Thoracic aorta (tissue), 2 donors: ENCODE results near the gene URB1. TPM values are rescaled to one million over a fixed set of nuclear protein-coding genes. Genes with fewer than 3 reads are reported as not detected.
A peak's percentile ranks its signal among the peaks of the same experiment; 100 is the strongest.
"Not testable (repeated sequence)": the region's sequence is repeated elsewhere in the genome, so short reads cannot be mapped to it uniquely, and the experiment has no call there.

Source experiments
- ATAC-seq: fragments of 150-250 bp; one replicate; pipeline ENCODE4 v1.8.0; 2017; ENCODE audit warnings: low read depth; ENCODE audit not compliant: insufficient number of reproducible peaks, low FRiP score
- DNase-seq: peaks from one replicate; pipeline ENCODE4 v3.0.0-alpha.2; 2020; ENCODE audit warnings: low spot score
- H3K27ac ChIP-seq, 2 donors: fragments of 200-600 bp; sonication (generic); 1 replicate in 1 of 2; 2 replicates in 1 of 2; pipeline ENCODE4 v1.5.1; 2016; ENCODE audit warnings: mild to moderate bottlenecking in 2 of 2, moderate library complexity in 2 of 2
- H3K27me3 ChIP-seq: fragments of 200-600 bp; sonication (generic); replicated peaks from 2 replicates; pipeline ENCODE4 v1.6.0; 2016; ENCODE audit warnings: mild to moderate bottlenecking; ENCODE audit not compliant: insufficient read depth
- H3K36me3 ChIP-seq: fragments of 200-600 bp; sonication (generic); one replicate; pipeline ENCODE4 v1.5.1; 2016
- H3K4me1 ChIP-seq, 2 donors: fragments of 200-600 bp; sonication (generic); 1 replicate in 1 of 2; 2 replicates in 1 of 2; pipeline versions ENCODE4 v1.5.1 to v1.6.0; 2016; ENCODE audit warnings: low read depth in 2 of 2, mild to moderate bottlenecking in 1 of 2; ENCODE audit not compliant: control insufficient read depth in 1 of 2
- H3K4me3 ChIP-seq: fragments of 200-600 bp; sonication (generic); 2 replicates; pipeline ENCODE4 v1.5.1; 2016; ENCODE audit warnings: mild to moderate bottlenecking
- H3K9me3 ChIP-seq: fragments of 200-600 bp; sonication (generic); 2 replicates; pipeline ENCODE4 v1.5.1; 2016
- total RNA-seq, 2 donors: library from RNA; depleted of rRNA; stranded (reverse); fragments of >200 nt; gene quantifications; one replicate each; pipeline versions ENCODE4 v1.1.0 to v1.2.3, GENCODE V29; 2016
- TF ChIP-seq, protein P1 (sequence below): fragments of 200-600 bp; sonication (generic); IDR thresholded peaks from one replicate; pipeline ENCODE4 v1.5.1; 2019; ENCODE audit warnings: antibody characterized with exemption

URB1 gene
- total RNA-seq, 2 donors from 2014 or later, result 35.1 to 64.8 TPM

DNA sequence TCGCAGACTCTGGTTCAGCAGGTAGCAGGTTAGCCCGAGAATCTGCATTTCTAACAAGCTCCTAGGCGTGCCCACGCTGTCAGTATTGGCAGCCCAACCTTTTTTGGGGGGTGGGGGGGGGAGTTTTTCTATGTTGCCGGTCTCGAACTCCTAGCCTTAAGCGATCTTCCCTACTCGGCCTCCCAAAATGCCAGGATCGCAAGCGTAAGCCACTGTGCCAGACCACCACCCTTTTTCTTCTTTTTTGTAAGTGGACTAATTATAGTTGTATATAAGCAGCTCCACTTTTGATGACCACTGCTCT is 113.5 kb downstream of the URB1 start:
- TF ChIP-seq, protein P1, sequence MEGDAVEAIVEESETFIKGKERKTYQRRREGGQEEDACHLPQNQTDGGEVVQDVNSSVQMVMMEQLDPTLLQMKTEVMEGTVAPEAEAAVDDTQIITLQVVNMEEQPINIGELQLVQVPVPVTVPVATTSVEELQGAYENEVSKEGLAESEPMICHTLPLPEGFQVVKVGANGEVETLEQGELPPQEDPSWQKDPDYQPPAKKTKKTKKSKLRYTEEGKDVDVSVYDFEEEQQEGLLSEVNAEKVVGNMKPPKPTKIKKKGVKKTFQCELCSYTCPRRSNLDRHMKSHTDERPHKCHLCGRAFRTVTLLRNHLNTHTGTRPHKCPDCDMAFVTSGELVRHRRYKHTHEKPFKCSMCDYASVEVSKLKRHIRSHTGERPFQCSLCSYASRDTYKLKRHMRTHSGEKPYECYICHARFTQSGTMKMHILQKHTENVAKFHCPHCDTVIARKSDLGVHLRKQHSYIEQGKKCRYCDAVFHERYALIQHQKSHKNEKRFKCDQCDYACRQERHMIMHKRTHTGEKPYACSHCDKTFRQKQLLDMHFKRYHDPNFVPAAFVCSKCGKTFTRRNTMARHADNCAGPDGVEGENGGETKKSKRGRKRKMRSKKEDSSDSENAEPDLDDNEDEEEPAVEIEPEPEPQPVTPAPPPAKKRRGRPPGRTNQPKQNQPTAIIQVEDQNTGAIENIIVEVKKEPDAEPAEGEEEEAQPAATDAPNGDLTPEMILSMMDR, result no peak
- ATAC-seq (no peak), DNase-seq (no peak)
- no peaks in the 10 kb centered on the region for H3K27me3 ChIP-seq
- H3K27ac ChIP-seq, result peak overlapping the region in 1 of 2 donors; percentile 67
- no peaks in the 10 kb centered on the region for H3K9me3 ChIP-seq
- H3K4me1 ChIP-seq, result peaks cover 10 to 17% of the 10 kb centered on the region in 2 donors
- H3K36me3 ChIP-seq, result no peaks in the 10 kb centered on the region
- peak overlapping the region; percentile 90 for H3K4me3 ChIP-seq

DNA sequence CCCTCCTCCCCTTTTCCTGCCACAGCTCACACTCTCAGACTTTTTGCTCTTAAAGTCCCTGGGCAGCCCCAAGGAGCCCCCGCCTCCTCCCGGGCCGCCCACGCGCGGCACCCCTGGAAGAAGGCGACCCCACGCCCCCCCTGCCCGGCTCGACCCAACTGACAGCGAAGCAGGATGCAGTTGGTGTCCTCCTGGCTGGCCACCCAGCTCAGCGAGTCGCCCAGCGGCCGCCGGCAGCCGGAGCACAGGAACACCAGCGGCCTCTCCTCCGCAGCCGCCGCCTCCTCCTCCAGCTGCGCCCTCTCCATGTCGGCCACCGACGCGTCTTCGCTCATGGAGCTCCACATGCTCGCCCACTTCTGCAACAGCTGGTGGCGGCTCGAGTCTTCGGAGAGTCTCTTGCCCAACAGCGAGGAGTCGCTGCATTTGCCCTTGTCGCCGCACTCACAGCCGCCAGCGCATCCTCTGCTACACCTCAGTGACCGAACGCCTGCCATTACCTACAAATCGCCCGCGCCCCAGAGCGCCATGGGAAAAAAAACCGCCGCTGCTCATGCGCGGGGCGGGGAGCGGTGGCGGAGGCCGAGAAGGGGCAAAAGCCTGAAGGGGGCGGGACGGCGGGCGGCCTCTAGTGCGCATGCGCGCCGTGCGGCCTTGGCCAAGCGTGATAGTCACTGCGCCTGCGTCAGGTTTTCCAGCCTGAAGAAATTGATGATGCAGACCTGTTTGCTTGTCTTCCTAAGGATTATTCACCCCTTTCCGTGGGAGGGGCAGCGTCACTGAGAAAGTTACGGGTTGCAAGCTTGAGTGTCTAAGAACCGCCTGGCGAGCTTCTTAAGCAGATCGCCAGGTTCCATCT is 114.1 kb downstream of the URB1 start, which contains the start of gene MIS18A:
TSS of gene MIS18A (minus strand) at position 532 of the 859 bp plus-strand sequence. CDS start at position 497, 35 bp downstream.
- Histone ChIP-seq H3K36me3 (no peaks in the 10 kb centered on the region), H3K4me1 (peaks cover 10 to 17% of the 10 kb centered on the region in 2 donors), H3K4me3 (peak within 1 kb of the TSS; percentile 90), H3K9me3 (no peaks in the 10 kb centered on the region), H3K27ac (peak within 1 kb of the TSS in 1 of 2 donors; percentile 67), H3K27me3 (no peaks in the 10 kb centered on the region)
- peak; percentile 97 for ATAC-seq
- peak; percentile 84 for DNase-seq
- TF ChIP-seq, protein P1, result no peak

DNA sequence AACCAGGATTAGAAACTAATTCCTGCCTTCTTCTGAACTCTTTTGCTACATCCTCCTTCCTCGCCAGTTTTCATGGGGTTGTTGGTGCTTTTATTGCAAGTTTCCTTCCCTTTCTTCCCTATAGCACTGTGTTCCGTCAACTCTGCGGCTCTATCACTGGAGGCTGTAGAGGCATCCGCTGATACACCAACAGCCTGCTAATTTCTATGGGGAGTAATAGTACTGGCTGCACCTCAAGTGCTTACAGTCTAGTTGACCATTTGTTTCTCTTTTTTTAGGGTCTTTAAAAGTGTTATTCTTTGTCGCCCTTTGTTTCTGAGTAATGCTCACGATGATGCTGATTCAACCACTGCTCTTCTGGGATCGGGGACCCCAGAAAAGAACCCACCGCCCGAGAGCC is 114.7 kb downstream of the URB1 start:
- Histone ChIP-seq H3K9me3 (no peaks in the 10 kb centered on the region), H3K36me3 (no peaks in the 10 kb centered on the region), H3K27ac (no peak overlapping the region), H3K4me3 (peak overlapping the region; percentile 90), H3K27me3 (no peaks in the 10 kb centered on the region), H3K4me1 (peaks cover 10 to 17% of the 10 kb centered on the region in 2 donors)
- ATAC-seq (no peak), DNase-seq (no peak)
- TF ChIP-seq, protein P1, result no peak

DNA sequence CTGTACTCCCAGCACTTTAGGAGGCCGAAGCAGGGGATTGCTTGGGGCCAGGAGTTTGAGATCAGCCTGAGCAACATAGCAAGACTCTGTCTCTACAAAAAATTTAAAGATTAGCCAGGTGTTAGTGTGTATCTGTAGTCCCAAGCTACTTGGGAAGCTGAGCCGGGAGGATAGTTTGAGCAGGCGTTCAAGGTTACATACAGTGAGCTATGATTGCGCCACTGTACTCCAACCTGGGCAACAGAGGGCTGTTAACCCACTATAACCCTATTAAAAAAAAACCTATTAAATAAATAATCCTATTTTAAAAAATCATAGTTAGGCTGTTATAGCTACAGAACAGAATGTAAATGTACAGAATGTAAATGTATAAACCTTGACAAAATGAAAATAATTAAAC is 116.1 kb downstream of the URB1 start:
- Histone ChIP-seq H3K4me3 (no peak overlapping the region), H3K27ac (no peak overlapping the region), H3K27me3 (no peaks in the 10 kb centered on the region), H3K4me1 (peaks cover 10 to 17% of the 10 kb centered on the region in 2 donors), H3K9me3 (no peaks in the 10 kb centered on the region), H3K36me3 (no peaks in the 10 kb centered on the region)
- TF ChIP-seq, protein P1, result no peak
- no peak for DNase-seq
- ATAC-seq, result no peak

DNA sequence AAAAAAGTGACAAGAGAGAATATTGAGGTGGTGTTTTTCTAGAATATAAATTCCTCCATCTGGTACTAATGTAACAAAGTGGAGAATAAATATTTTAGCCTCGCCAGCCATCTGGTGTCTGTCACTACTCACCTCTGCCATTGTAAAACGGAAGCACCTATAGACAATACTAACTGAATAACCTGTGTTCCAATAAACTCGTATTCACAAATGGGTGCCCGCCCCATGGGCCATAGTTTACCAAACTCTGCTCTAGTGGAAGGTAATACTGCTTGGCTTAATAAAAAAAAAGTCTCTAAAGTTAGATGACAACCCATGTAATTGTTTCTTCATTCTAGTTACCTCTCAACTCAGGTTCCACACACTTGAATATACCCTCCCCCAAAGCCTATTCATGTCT is 122.1 kb downstream of the URB1 start:
- Histone ChIP-seq H3K4me1 (no peaks in the 10 kb centered on the region), H3K27ac (no peak overlapping the region), H3K27me3 (no peaks in the 10 kb centered on the region), H3K36me3 (peaks cover 5% of the 10 kb centered on the region), H3K4me3 (no peak overlapping the region), H3K9me3 (no peaks in the 10 kb centered on the region)
- DNase-seq, result no peak
- TF ChIP-seq, protein P1, result no peak
- no peak for ATAC-seq

DNA sequence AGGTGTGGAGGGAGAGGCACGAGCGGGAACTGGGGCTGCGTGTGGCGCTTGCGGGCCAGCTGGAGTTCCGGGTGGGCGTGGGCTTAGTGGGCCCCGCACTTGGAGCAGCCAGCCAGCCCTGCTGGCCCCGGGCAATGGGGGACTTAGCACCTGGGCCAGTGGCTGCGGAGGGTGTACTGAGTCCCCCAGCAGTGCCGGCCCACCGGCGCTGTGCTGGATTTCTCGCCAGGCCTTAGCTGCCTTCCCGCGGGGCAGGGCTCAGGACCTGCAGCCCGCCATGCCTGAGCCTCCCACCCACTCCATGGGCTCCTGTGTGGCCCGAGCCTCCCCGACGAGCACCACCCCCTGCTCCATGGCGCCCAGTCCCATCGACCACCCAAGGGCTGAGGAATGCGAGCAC is 127.5 kb downstream of the URB1 start:
- H3K36me3 ChIP-seq, H3K27ac ChIP-seq, ATAC-seq, H3K9me3 ChIP-seq, H3K27me3 ChIP-seq, DNase-seq, H3K4me1 ChIP-seq, H3K4me3 ChIP-seq: not testable (repeated sequence)
